Activated gamma-delta T cell treated with anti-CD3 and anti-CD28 coated beads, Interleukin-2, amount 50 U/mL, for 16 hours (primary cell): ENCODE measurements around the gene MAMDC2.
"Not testable (repeated sequence)": the region's sequence is repeated elsewhere in the genome, so short reads cannot be mapped to it uniquely, and the experiment has no call there.

Experiments
- DNase-seq: peaks from one replicate; pipeline ENCODE4 v3.0.0-alpha.2; 2020; ENCODE audit warnings: low read depth

Gene MAMDC2

GRCh38 chr9:70036641-70037040 is 7.0 kb upstream of the MAMDC2 start:
- no peak for DNase-seq

- DNase-seq, result not testable (repeated sequence)
Observed at GRCh38 chr9:70038171-70038621, 5.5 kb upstream of the MAMDC2 start.

GRCh38 chr9:70040376-70040903 is 3.2 kb upstream of the MAMDC2 start:
- no peak for DNase-seq

- no peak for DNase-seq
Observed at GRCh38 chr9:70042461-70043215, 1.0 kb upstream of the MAMDC2 start.

- no peak for DNase-seq
Observed at GRCh38 chr9:70043285-70043684, 363 bp upstream of the MAMDC2 start.

GRCh38 chr9:70044490-70045307 is 1.1 kb downstream of the MAMDC2 start:
- DNase-seq, result no peak

- no peak for DNase-seq
Observed at GRCh38 chr9:70045452-70045851, 1.8 kb downstream of the MAMDC2 start.

- DNase-seq, result no peak
Observed at GRCh38 chr9:70046274-70047070, 2.8 kb downstream of the MAMDC2 start.

GRCh38 chr9:70049236-70049635 is 5.6 kb downstream of the MAMDC2 start:
- no peak for DNase-seq

GRCh38 chr9:70049672-70050271 is 6.1 kb downstream of the MAMDC2 start:
- no peak for DNase-seq

- no peak for DNase-seq
Observed at GRCh38 chr9:70052768-70053167, 9.1 kb downstream of the MAMDC2 start.

GRCh38 chr9:70053864-70054263 is 10.2 kb downstream of the MAMDC2 start:
- no peak for DNase-seq

- DNase-seq, result no peak
Observed at GRCh38 chr9:70054521-70054920, 10.9 kb downstream of the MAMDC2 start.

- no peak for DNase-seq
Observed at GRCh38 chr9:70055406-70056210, 12.0 kb downstream of the MAMDC2 start.

GRCh38 chr9:70056211-70056944 is 12.7 kb downstream of the MAMDC2 start:
- no peak for DNase-seq

- no peak for DNase-seq
Observed at GRCh38 chr9:70058569-70059116, 15.0 kb downstream of the MAMDC2 start.

- no peak for DNase-seq
Observed at GRCh38 chr9:70060148-70060882, 16.7 kb downstream of the MAMDC2 start.

GRCh38 chr9:70060883-70061507 is 17.3 kb downstream of the MAMDC2 start:
- no peak for DNase-seq

- no peak for DNase-seq
Observed at GRCh38 chr9:70061776-70062175, 18.1 kb downstream of the MAMDC2 start.
